K562 (cell line): Measurements from ENCODE around the gene SCYL2. TPM values are rescaled to one million over a fixed set of nuclear protein-coding genes. Genes with fewer than 3 reads are reported as not detected.

Experiments
- BDP1 ChIP-seq: IDR thresholded peaks from 3 replicates; pipeline ENCODE4 v1.6.1; 2011; ENCODE audit not compliant: insufficient read length, insufficient read depth
- CHD1 ChIP-seq: fragments of 200-600 bp; sonication (generic); IDR thresholded peaks from one replicate; pipeline ENCODE4 v1.6.1; 2012; ENCODE audit warnings: mild to moderate bottlenecking, moderate library complexity, low read length, inconsistent platforms
- GABPB2 ChIP-seq: fragments of 250-450 bp; sonication (Bioruptor Pico); conservative IDR thresholded peaks from 2 replicates; pipeline ENCODE4 v1.5.1; 2021; ENCODE audit warnings: mild to moderate bottlenecking
- HSF4 ChIP-seq: fragments of 250-450 bp; sonication (Bioruptor Pico); IDR thresholded peaks from 2 replicates; pipeline ENCODE4 v2.1.2; 2022; ENCODE audit warnings: mild to moderate bottlenecking, moderate library complexity, borderline replicate concordance
- MAFK ChIP-seq: IDR thresholded peaks from 2 replicates; pipeline ENCODE4 v1.6.1; 2011; ENCODE audit warnings: low read length, improper control_type of control experiment
- NCOA1 ChIP-seq: fragments of 450-650 bp; IDR thresholded peaks from 2 replicates; pipeline ENCODE4 v1.6.1; 2016; ENCODE audit warnings: low read depth
- PCBP1 ChIP-seq: fragments of 200-400 bp; formaldehyde crosslinking; IDR thresholded peaks from 2 replicates; pipeline ENCODE4 v1.6.1; 2018; ENCODE audit warnings: mild to moderate bottlenecking, low read depth, low read length; ENCODE audit not compliant: poor library complexity, severe bottlenecking
- RUNX1 ChIP-seq: sonication (generic); IDR thresholded peaks from 2 replicates; pipeline ENCODE4 v1.6.1; 2016; ENCODE audit warnings: antibody characterized with exemption, low read depth
- SRSF9 ChIP-seq: fragments of 200-400 bp; formaldehyde crosslinking; IDR thresholded peaks from 2 replicates; pipeline ENCODE4 v1.6.1; 2017; ENCODE audit warnings: low read depth, low read length, borderline replicate concordance
- TARDBP ChIP-seq: fragments of 450-650 bp; IDR thresholded peaks from 2 replicates; pipeline ENCODE4 v1.6.1; 2016
- TCFL5 ChIP-seq: fragments of 250-450 bp; sonication (Bioruptor Pico); conservative IDR thresholded peaks from 2 replicates; pipeline ENCODE4 v1.6.1; 2021; ENCODE audit warnings: mild to moderate bottlenecking, moderate library complexity, matching md5 sums
- ZBTB33 ChIP-seq: sonication (generic); formaldehyde crosslinking; IDR thresholded peaks from 2 replicates; pipeline ENCODE4 v1.8.1; 2023; ENCODE audit warnings: mild to moderate bottlenecking, missing genetic modification reagents
- ZFPM2 ChIP-seq: fragments of 250-450 bp; sonication (Bioruptor Pico); IDR thresholded peaks from 2 replicates; pipeline ENCODE4 v1.5.1; 2022; ENCODE audit warnings: mild to moderate bottlenecking
- ZNF263 ChIP-seq: sonication (generic); formaldehyde crosslinking; IDR thresholded peaks from 2 replicates; pipeline ENCODE4 v1.8.0; 2022; ENCODE audit warnings: mild to moderate bottlenecking, missing genetic modification reagents, borderline replicate concordance
- ZNF384 ChIP-seq: IDR thresholded peaks from 2 replicates; pipeline ENCODE4 v1.6.1; 2012; ENCODE audit warnings: low read depth, low read length, improper control_type of control experiment
- ZNF395 ChIP-seq: fragments of 200-800 bp; sonication (Bioruptor generic); IDR thresholded peaks from 2 replicates; pipeline ENCODE4 v1.6.1; 2017; ENCODE audit warnings: missing genetic modification characterization, missing compliant biosample characterization
- ZNF785 ChIP-seq: fragments of 250-450 bp; sonication (Bioruptor Pico); IDR thresholded peaks from 2 replicates; pipeline ENCODE4 v1.4.0; 2020; ENCODE audit warnings: mild to moderate bottlenecking
- polyA plus RNA-seq, 8 experiments: library from polyadenylated mRNA; depleted of rRNA in 4 of 8; stranded (reverse) in 5 of 8; unstranded in 3 of 8; fragments of >200 nt; fragmentation: Nextera tagmentation in 2 of 8; fragmentation: Illumina TruSeq in 1 of 8; extraction: Ambion mirVana in 2 of 8; extraction: Trizol in 1 of 8; gene quantifications; 2 replicates each; pipeline versions ENCODE4 v1.2.1 to v1.2.3, GENCODE V29; 2011 to 2014; ENCODE audit warnings: inconsistent platforms in 1 of 8, missing spikeins in 1 of 8
- total RNA-seq, 7 experiments: library from RNA; depleted of rRNA in 6 of 7; stranded (reverse); fragments of >200 nt in 6 of 7; fragmentation: Illumina TruSeq in 2 of 7; extraction: Trizol in 2 of 7; gene quantifications; 2 replicates each; pipeline versions ENCODE4 v1.2.1 to v1.2.3, GENCODE V29; 2011 to 2021; ENCODE audit warnings: low replicate concordance in 1 of 7
- TF ChIP-seq, protein P1 (sequence below): sonication (generic); formaldehyde crosslinking; IDR thresholded peaks from 2 replicates; pipeline ENCODE4 v1.8.0; 2023; ENCODE audit warnings: mild to moderate bottlenecking, missing genetic modification reagents
- TF ChIP-seq, protein P2 (sequence below): sonication (generic); formaldehyde crosslinking; IDR thresholded peaks from 2 replicates; pipeline ENCODE4 v1.8.0; 2022; ENCODE audit warnings: mild to moderate bottlenecking, low read depth, missing genetic modification reagents

The SCYL2 gene
- total and polyA plus RNA-seq, 9 of the 15 experiments (the other 6 are each of a cell fraction or from before 2014, with no cell fraction given) = 9.9 to 49.0 (median 32.9) TPM

DNA sequence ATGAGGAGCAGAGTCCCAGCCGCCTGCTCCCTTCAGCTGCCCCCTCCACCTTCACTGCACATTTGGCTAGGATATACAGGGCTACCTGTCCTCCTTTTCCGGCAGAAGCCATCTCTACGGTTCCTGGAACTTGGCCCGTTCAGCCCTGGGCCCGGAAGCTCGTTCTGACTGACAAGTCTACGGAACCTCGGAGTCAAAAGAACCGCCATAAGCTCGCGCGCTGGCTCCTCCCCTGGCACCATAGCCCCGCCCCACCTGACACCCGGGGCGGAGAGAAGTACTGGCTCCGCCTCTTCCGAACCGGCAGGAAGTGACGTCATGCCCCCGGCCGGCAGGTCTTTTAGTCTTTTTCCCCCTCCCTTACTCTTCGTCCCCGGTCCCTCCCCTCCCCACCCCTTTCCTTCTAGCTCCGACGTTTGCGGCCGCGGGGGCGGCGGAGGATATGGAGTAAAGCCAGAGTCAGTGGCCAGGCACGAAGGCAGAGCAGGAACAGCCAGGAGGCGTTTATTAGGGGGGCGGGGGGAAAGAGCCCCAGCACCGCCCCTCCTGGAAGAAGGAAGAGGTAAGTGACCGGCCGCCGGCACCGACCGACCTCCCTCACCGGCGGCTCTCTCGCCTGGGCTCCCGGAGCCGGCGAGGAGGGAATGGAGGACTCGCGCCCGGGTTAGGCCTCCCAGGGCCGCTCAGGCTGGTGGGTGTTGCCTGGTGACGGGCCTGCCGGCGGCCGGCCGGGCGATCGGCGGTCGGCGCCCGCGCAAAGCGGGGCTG lies at the start of gene SCYL2, which contains the start of gene DEPDC4 (continued):
- no peak for TF ChIP-seq ZNF395 (CRISPR knock-in tag)
- no peak for TF ChIP-seq GABPB2 (CRISPR knock-in tag)
- no peak for TF ChIP-seq ZNF384
- TF ChIP-seq TCFL5 (CRISPR knock-in tag) = no peak
- no peak for TF ChIP-seq ZNF263 (CRISPR knock-in tag)
- TF ChIP-seq MAFK = no peak
- TF ChIP-seq SRSF9 = no peak
- TF ChIP-seq ZNF785 (CRISPR knock-in tag) = no peak
- TF ChIP-seq TARDBP = no peak
- TF ChIP-seq, protein P1, sequence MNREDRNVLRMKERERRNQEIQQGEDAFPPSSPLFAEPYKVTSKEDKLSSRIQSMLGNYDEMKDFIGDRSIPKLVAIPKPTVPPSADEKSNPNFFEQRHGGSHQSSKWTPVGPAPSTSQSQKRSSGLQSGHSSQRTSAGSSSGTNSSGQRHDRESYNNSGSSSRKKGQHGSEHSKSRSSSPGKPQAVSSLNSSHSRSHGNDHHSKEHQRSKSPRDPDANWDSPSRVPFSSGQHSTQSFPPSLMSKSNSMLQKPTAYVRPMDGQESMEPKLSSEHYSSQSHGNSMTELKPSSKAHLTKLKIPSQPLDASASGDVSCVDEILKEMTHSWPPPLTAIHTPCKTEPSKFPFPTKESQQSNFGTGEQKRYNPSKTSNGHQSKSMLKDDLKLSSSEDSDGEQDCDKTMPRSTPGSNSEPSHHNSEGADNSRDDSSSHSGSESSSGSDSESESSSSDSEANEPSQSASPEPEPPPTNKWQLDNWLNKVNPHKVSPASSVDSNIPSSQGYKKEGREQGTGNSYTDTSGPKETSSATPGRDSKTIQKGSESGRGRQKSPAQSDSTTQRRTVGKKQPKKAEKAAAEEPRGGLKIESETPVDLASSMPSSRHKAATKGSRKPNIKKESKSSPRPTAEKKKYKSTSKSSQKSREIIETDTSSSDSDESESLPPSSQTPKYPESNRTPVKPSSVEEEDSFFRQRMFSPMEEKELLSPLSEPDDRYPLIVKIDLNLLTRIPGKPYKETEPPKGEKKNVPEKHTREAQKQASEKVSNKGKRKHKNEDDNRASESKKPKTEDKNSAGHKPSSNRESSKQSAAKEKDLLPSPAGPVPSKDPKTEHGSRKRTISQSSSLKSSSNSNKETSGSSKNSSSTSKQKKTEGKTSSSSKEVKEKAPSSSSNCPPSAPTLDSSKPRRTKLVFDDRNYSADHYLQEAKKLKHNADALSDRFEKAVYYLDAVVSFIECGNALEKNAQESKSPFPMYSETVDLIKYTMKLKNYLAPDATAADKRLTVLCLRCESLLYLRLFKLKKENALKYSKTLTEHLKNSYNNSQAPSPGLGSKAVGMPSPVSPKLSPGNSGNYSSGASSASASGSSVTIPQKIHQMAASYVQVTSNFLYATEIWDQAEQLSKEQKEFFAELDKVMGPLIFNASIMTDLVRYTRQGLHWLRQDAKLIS (CRISPR knock-in tag) = 0 out of 2 replicates have a peak, but pooled peaks have one; percentile 66
- TF ChIP-seq, protein P2, sequence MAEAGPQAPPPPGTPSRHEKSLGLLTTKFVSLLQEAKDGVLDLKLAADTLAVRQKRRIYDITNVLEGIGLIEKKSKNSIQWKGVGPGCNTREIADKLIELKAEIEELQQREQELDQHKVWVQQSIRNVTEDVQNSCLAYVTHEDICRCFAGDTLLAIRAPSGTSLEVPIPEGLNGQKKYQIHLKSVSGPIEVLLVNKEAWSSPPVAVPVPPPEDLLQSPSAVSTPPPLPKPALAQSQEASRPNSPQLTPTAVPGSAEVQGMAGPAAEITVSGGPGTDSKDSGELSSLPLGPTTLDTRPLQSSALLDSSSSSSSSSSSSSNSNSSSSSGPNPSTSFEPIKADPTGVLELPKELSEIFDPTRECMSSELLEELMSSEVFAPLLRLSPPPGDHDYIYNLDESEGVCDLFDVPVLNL (CRISPR knock-in tag) = peak; percentile 52; the same call in 1 of the 2 replicates
- peak; percentile 43 for TF ChIP-seq PCBP1
- TF ChIP-seq CHD1 = no peak
- no peak for TF ChIP-seq ZFPM2 (CRISPR knock-in tag)
- no peak for TF ChIP-seq HSF4 (CRISPR knock-in tag)
- no peak for TF ChIP-seq NCOA1
- no peak for TF ChIP-seq RUNX1
- no peak for TF ChIP-seq BDP1
- TF ChIP-seq ZBTB33 (CRISPR knock-in tag) = no peak
